Measurements from ENCODE around the gene PAN3.

PAN3 gene

GRCh38 chr13:28338742-28339141, 200.4 kb downstream of the PAN3 start:
- DNase-seq (ENCODE audit: low spot score): no peak

- DNase-seq (ENCODE audit: low spot score): no peak
Observed at GRCh38 chr13:28339419-28339818, 201.1 kb downstream of the PAN3 start.

- DNase-seq (ENCODE audit: low spot score): peak; percentile 61
Observed at GRCh38 chr13:28340272-28340793, 202.0 kb downstream of the PAN3 start.

GRCh38 chr13:28342251-28342650, 203.9 kb downstream of the PAN3 start:
- no peak for DNase-seq (ENCODE audit: low spot score)

- DNase-seq (ENCODE audit: low spot score): no peak
Observed at GRCh38 chr13:28344163-28344562, 205.8 kb downstream of the PAN3 start.
